IPS-NIHi11 (cell line): ENCODE results near the gene ZGPAT.

Experiments used
- DNase-seq: peaks from one replicate; pipeline ENCODE4 v3.0.0; 2012; ENCODE audit warnings: mixed read lengths, low spot score

ZGPAT gene

DNA sequence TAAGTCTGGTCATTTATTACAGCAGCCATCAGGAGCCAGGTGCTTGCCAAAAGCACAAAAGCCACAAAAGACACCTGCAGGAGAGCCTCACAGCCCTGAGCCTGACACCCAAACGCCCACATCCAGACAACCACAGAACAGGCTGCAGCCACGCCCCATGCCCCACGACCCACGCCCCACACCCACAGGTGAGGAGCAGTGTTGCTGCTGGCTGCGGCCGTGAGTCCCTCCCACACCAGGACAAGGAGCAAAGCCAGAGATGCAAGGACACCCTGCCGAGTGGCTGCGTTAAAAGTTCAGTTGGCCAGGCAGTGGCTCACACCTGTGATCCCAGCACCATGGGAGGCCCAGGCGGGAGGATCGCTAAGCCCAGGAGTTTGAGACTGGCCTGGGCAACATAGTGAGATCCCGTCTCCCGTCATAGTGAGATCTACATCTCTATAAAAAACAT is 74.7 kb downstream of the ZGPAT start:
- no peak for DNase-seq

DNA sequence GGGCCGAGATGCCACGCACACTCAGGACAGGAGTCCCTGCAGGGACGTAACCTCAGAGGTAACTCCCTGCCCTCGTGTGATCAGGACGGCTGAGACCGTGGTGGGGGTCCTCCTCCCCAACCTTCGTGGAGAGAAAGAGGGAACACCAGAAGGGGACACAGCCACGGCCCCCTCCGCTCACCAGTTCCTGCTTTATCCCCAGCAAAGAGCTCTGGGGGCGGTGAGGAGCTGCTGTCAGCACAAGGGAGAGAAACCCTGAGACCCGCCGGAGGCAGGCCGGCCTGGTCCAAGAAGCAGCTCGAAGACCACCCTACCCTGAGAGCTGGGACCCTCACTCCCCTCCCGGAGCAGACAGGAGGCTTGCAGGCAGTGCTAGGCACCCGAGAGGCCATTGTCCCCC is 76.1 kb downstream of the ZGPAT start:
- no peak for DNase-seq

DNA sequence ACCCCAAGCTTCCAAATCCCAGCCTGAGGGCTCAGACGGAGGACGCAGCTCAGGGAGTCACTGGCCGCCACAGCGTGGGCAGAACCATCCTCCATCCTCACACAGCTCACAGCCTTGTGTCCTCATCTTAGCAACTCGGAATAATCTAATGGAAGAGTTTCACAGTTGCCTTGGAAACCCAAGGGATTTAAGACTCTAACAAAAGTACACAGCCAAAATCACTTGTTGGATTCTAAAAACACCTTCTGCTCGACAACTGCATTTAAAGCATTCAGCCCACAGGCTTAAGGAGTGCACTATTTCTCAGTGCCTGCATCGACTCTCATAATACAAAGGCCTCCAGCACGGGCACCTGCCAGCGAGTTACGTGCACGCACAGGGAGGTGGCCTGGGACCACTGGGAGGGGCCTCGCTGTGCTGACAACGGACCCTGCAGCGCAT is 77.9 kb downstream of the ZGPAT start:
- no peak for DNase-seq
